Central memory CD8-positive, alpha-beta T cell (primary cell): ENCODE data around the gene NPC2.
"Not testable (repeated sequence)": the region's sequence is repeated elsewhere in the genome, so short reads cannot be mapped to it uniquely, and the experiment has no call there.

Experiments used
- ATAC-seq: fragments of 150-1000 bp; cut with Tn5 transposase; replicated peaks from 2 replicates; pipeline ENCODE4 v1.10.0; 2022; ENCODE audit warnings: mild to moderate bottlenecking, moderate FRiP score, moderate number of reproducible peaks; ENCODE audit not compliant: poor library complexity, severe bottlenecking; ENCODE audit errors: extremely low read depth
- DNase-seq, 2 donors: peaks; one replicate each; pipeline ENCODE4 v3.0.0; 2021; ENCODE audit warnings: low spot score in 2 of 2
- H3K27ac Mint-ChIP-seq: one replicate; pipeline ENCODE4 v1.8.0; 2022; ENCODE audit warnings: low read depth, mild to moderate bottlenecking, moderate library complexity, mixed read lengths
- H3K27me3 Mint-ChIP-seq: one replicate; pipeline ENCODE4 v1.8.0; 2022; ENCODE audit warnings: mixed read lengths
- H3K36me3 Mint-ChIP-seq: one replicate; pipeline ENCODE4 v1.8.0; 2022; ENCODE audit warnings: mild to moderate bottlenecking, moderate library complexity, mixed read lengths; ENCODE audit not compliant: insufficient read depth
- H3K4me1 Mint-ChIP-seq: one replicate; pipeline ENCODE4 v1.8.0; 2022; ENCODE audit warnings: mixed read lengths
- H3K4me3 Mint-ChIP-seq: one replicate; pipeline ENCODE4 v1.8.0; 2022; ENCODE audit warnings: mild to moderate bottlenecking, moderate library complexity, mixed read lengths
- H3K9me3 Mint-ChIP-seq: one replicate; pipeline ENCODE4 v1.8.0; 2022; ENCODE audit warnings: mixed read lengths

NPC2 gene

DNA sequence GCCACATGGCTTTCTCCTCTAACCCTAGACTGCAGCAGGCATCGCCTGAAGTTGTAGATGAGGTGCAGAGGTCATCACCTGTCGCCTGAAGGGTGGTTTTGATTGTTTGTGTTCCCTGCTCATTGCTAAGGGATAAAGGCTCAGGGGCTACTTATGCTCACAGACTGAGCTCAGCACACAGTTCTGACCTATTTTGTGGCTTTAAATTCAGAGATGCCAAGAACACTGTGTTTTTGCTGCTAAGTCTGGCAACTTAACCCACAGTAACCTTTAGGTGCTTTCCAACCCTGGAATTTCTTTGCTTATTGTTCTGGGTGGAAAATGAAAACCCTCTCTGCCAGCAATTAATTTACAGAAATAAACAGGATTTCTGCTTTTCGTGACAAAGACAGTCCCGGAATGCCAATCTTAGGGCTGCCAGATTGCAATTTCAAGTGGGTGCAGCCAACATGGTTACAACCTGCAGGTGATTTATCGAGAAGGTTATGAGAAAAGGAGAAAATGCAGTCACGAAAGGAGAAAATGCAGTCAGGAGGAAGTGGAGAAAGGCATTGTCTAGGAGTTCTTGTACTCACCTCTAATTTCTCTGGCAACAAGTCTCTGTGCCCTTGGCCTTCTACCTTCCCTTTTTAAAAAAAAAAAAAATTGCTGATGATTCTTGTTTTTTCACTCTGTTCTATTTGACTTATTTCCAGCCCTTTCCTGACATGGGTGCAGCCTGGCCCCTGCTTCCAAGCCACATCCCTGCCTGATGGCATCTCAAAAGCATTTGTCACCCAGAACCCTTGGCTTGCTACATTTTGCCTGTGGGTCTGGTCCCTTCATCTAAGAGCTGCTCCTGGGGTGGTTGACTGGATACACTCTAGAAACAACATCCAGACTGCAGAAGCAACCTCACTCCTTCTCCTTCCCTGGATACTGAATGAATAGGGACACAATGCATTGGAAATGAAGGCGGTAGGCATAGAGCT lies 23.3 kb downstream of the NPC2 start:
- Mint-ChIP-seq H3K36me3 (peaks cover 2% of the 10 kb centered on the region), H3K27me3 (no peaks in the 10 kb centered on the region), H3K9me3 (no peaks in the 10 kb centered on the region), H3K4me3 (no peak overlapping the region), H3K27ac (no peak overlapping the region), H3K4me1 (no peaks in the 10 kb centered on the region)
- ATAC-seq (no peak), DNase-seq (no peak)

GRCh38 chr14:74468513-74468912 lies 24.6 kb downstream of the NPC2 start:
- DNase-seq, result no peak
- H3K9me3 Mint-ChIP-seq, result no peaks in the 10 kb centered on the region
- no peaks in the 10 kb centered on the region for H3K4me1 Mint-ChIP-seq
- H3K27me3 Mint-ChIP-seq, result peaks cover 2% of the 10 kb centered on the region
- no peak for ATAC-seq
- no peak overlapping the region for H3K4me3 Mint-ChIP-seq
- no peak overlapping the region for H3K27ac Mint-ChIP-seq
- no peaks in the 10 kb centered on the region for H3K36me3 Mint-ChIP-seq

GRCh38 chr14:74465335-74465734 lies 27.8 kb downstream of the NPC2 start:
- Mint-ChIP-seq H3K9me3 (no peaks in the 10 kb centered on the region), H3K27ac (no peak overlapping the region), H3K36me3 (no peaks in the 10 kb centered on the region), H3K27me3 (peaks cover 29% of the 10 kb centered on the region), H3K4me3 (no peak overlapping the region), H3K4me1 (no peaks in the 10 kb centered on the region)
- no peak for DNase-seq
- no peak for ATAC-seq

DNA sequence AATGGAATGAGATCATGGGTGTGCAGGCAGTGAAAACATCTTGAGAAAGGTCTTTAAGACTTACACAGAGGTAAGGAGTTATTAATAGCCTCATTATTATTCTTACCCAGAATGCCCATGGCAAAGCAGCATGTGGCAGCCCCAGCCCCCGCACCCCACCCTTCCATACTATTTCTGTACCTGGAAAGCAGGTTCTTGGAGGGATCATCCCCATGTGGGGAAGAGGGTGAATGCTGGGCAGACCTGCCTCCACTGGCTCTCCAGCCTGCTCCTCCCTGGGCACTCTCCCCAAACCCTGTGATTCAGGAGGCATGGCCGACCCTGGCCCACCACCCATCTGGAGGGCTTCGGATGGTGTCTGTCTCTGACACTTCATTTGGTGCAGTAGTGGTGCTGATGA lies 28.3 kb downstream of the NPC2 start:
- peaks cover 35% of the 10 kb centered on the region for H3K27me3 Mint-ChIP-seq
- no peak overlapping the region for H3K4me3 Mint-ChIP-seq
- no peak overlapping the region for H3K27ac Mint-ChIP-seq
- no peak for DNase-seq
- H3K36me3 Mint-ChIP-seq, result no peaks in the 10 kb centered on the region
- no peaks in the 10 kb centered on the region for H3K4me1 Mint-ChIP-seq
- no peaks in the 10 kb centered on the region for H3K9me3 Mint-ChIP-seq
- no peak for ATAC-seq

DNA sequence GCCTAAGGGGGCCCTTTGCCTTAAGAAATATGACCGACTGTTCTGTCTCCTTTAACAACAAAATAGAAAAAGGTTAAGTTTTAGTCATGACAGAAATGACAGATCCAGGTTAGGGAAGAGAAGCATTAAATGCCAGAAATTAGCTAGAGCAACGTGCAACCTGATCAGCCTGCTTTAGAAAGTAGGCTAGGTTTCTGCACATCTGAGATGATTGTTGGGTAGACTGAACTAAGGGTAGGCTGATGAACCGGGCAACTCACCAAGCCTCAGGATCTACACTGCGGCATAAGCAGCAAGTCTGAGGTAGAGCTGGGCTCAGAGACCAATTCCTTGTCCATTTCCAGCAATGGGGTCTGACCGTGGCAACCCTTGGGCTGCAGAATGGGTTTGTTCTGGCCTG lies 29.4 kb downstream of the NPC2 start:
- no peaks in the 10 kb centered on the region for H3K4me1 Mint-ChIP-seq
- ATAC-seq (no peak), DNase-seq (no peak)
- H3K27me3 Mint-ChIP-seq, result peaks cover 38% of the 10 kb centered on the region
- no peaks in the 10 kb centered on the region for H3K9me3 Mint-ChIP-seq
- H3K27ac Mint-ChIP-seq, result no peak overlapping the region
- no peaks in the 10 kb centered on the region for H3K36me3 Mint-ChIP-seq
- H3K4me3 Mint-ChIP-seq, result no peak overlapping the region

DNA sequence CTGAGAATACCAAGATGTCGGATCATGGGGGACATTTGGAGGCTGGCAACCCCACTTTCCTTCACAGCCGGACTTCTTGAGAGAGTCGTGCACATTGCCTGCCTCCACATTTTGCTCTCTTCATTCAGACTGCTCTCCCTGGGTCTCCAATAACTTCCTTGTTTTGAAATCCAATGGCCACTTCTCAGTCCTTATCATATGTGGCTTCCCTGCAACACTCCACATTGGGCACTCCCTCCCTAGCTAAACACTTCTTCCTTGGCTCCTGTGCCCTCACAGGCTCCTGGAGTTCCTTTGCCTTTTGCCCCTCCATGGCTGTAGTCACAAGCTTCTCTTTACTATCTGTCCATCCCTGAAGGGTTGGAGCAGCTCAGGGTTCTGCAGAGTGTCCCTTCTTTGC lies 30.1 kb downstream of the NPC2 start:
- H3K27ac Mint-ChIP-seq, result no peak overlapping the region

GRCh38 chr14:74459976-74460375 lies 33.1 kb downstream of the NPC2 start:
- H3K4me1 Mint-ChIP-seq, result no peaks in the 10 kb centered on the region
- H3K4me3 Mint-ChIP-seq, result no peak overlapping the region
- no peak overlapping the region for H3K27ac Mint-ChIP-seq
- H3K27me3 Mint-ChIP-seq, result peaks cover 65% of the 10 kb centered on the region
- H3K9me3 Mint-ChIP-seq, result no peaks in the 10 kb centered on the region
- no peaks in the 10 kb centered on the region for H3K36me3 Mint-ChIP-seq
- no peak for ATAC-seq
- no peak for DNase-seq

More for the DNA sequence above, 30.1 kb downstream of the NPC2 start:
- Mint-ChIP-seq H3K4me3 (no peak overlapping the region), H3K27me3 (peaks cover 38% of the 10 kb centered on the region), H3K36me3 (no peaks in the 10 kb centered on the region), H3K9me3 (no peaks in the 10 kb centered on the region), H3K4me1 (no peaks in the 10 kb centered on the region)
- DNase-seq (no peak), ATAC-seq (no peak)

DNA sequence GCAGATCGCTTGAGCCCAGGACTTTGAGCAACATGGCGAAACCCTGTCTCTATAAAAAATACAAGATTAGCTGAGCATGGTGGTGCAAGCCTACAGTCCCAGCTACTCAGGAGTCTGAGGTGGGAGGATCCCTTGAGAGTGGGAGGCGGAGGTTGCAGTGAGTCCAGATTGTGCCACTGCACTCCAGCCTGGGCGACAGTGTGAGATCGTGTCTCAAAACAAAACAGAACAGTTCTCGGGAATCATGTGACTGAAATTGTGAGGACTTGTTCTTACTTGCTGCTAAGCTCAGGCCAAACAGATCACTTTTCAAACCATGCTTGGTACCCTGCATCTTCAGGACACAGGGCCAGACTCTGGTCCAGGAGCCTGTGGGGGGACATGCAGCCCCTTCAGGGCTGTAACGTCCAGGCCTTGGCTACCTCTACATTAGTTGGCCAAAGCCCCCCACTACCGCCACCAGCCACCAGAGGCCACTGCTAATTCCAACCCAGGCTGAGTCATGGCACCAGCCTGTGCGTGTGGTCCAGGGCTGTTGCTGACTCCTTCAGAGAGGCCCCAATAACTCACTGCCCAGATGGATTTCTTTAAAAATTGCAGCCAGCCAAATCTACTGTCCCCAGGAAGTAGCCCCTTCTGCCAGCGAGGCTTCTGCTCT lies 33.7 kb downstream of the NPC2 start:
- Mint-ChIP-seq H3K27me3 (peaks cover 65% of the 10 kb centered on the region), H3K27ac (no peak overlapping the region), H3K36me3 (no peaks in the 10 kb centered on the region), H3K4me3 (no peak overlapping the region), H3K4me1 (no peaks in the 10 kb centered on the region), H3K9me3 (no peaks in the 10 kb centered on the region)
- no peak for ATAC-seq
- DNase-seq, result no peak

- no peaks in the 10 kb centered on the region for H3K9me3 Mint-ChIP-seq
- H3K36me3 Mint-ChIP-seq, result no peaks in the 10 kb centered on the region
- no peak for DNase-seq
- H3K27me3 Mint-ChIP-seq, result peaks cover 66% of the 10 kb centered on the region
- no peak for ATAC-seq
- H3K4me1 Mint-ChIP-seq, result no peaks in the 10 kb centered on the region
- H3K4me3 Mint-ChIP-seq, result no peak overlapping the region
- H3K27ac Mint-ChIP-seq, result no peak overlapping the region
Measured at GRCh38 chr14:74457565-74457895, 35.6 kb downstream of the NPC2 start.

DNA sequence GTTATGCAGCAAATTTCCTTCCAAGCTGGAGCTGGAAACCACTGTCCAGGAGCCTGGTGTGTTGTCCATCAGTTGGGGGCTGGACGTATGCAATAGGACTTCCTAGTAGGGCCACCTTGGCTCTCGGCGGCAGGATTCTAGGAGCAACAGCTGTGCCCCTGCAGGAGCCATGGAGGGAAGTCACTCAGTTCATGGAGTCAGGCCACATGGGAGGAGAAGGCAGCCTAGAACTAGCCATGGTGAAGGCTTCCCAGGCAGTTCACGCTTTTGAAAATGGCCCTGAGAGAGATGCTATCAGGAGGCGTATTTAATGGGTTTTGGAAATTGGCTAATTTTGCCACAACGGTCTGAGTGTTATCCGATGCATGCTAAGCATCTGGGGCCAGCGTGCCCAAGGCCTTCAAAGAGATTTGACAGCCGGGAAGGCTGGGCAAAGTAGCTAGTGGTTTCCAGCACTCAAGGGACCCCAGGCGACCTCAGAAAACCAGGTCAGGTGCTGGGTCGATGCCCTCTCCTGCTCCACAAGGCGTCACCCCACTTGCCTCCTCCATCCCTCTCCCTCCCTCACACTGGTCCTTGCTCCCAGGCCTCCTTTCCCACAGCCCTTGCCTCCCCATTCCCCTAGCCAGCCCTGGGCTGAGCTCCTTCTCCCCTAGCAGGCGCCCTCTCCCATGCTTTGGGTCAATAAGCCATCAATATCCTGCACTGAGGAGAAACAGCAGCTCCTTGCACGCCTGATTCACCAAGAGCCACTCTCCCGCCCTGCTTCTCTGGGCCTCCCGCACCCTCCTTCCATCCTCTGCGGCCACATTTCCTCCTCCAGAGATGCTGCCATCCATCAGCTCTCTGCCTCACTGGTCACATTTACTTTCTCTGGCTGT lies 36.2 kb downstream of the NPC2 start:
- DNase-seq, result no peak
- peaks cover 70% of the 10 kb centered on the region for H3K27me3 Mint-ChIP-seq
- no peaks in the 10 kb centered on the region for H3K36me3 Mint-ChIP-seq
- ATAC-seq, result no peak
- H3K9me3 Mint-ChIP-seq, result no peaks in the 10 kb centered on the region
- H3K4me3 Mint-ChIP-seq, result no peak overlapping the region
- no peak overlapping the region for H3K27ac Mint-ChIP-seq
- H3K4me1 Mint-ChIP-seq, result no peaks in the 10 kb centered on the region

GRCh38 chr14:74454397-74454796 lies 38.7 kb downstream of the NPC2 start:
- H3K36me3 Mint-ChIP-seq, H3K4me1 Mint-ChIP-seq, DNase-seq, H3K4me3 Mint-ChIP-seq, ATAC-seq, H3K9me3 Mint-ChIP-seq, H3K27ac Mint-ChIP-seq: not testable (repeated sequence)
- peaks cover 45% of the 10 kb centered on the region for H3K27me3 Mint-ChIP-seq

DNA sequence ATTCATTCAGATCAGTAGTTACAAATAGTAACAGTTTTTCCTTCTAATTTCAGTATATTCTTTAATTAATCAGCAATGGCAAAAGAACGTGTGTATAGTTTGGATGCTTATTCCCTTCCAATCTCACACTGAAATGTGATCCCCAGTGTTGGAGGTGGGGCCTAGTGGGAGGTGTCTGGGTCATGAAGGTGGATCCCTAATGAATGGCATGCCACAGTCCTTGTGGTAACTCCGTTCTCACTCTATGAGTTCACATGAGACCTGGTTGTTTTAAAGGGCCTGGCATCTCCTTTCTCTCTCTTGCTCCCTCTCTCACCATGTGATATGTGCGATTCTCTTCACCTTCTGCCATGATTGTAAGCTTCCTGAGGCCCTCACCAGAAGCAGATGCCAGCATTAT lies 48.2 kb downstream of the NPC2 start:
- Mint-ChIP-seq H3K4me1 (no peaks in the 10 kb centered on the region), H3K4me3 (no peak overlapping the region), H3K36me3 (no peaks in the 10 kb centered on the region), H3K27ac (no peak overlapping the region), H3K9me3 (no peaks in the 10 kb centered on the region), H3K27me3 (peaks cover 50% of the 10 kb centered on the region)
- ATAC-seq (no peak), DNase-seq (no peak)
